ENCODE measurements around the gene GABRB1.

GRCh38 chr4:47167081-47168035, 136.0 kb downstream of the GABRB1 start:
- TF ChIP-seq CTCF (conservative IDR thresholded peaks at IDR 0.05; ENCODE audit: low read depth in 2 of 2) (no peak), POLR2AphosphoS5 (IDR thresholded peaks at IDR 0.05; ENCODE audit: low read depth) (no peak), ETS1 (IDR thresholded peaks at IDR 0.05) (no peak), EZH2 (IDR thresholded peaks at IDR 0.05; ENCODE audit: low read depth, unreplicated experiment) (no peak), JUNB (IDR thresholded peaks at IDR 0.05; ENCODE audit: unreplicated experiment) (no peak), EZH2phosphoT487 (IDR thresholded peaks at IDR 0.05; ENCODE audit: unreplicated experiment) (no peak), REST (IDR thresholded peaks at IDR 0.05; ENCODE audit: unreplicated experiment) (no peak), CREB1 (CRISPR knock-in tag; IDR thresholded peaks at IDR 0.05; ENCODE audit: low read depth) (no peak)

Data from GM23338 (cell line).